OCI-LY7 (cell line): ENCODE measurements around the gene COQ5.

Source experiments
- CTCF ChIP-seq: fragments of 200-600 bp; sonication (generic); conservative IDR thresholded peaks from 2 replicates; pipeline ENCODE4 v1.5.1; 2014; ENCODE audit warnings: mild to moderate bottlenecking, antibody characterized with exemption, low read length, moderate library complexity, mixed read lengths
- EZH2phosphoT487 ChIP-seq: fragments of 200-600 bp; sonication (generic); IDR thresholded peaks from 2 replicates; pipeline ENCODE4 v1.6.1; 2018; ENCODE audit warnings: low read depth, borderline replicate concordance, mild to moderate bottlenecking, mixed run types, antibody characterized with exemption, low read length, moderate library complexity, mixed read lengths

- TF ChIP-seq CTCF, result no peak
- TF ChIP-seq EZH2phosphoT487, result no peak
Measured at GRCh38 chr12:120474616-120474960, 54.4 kb downstream of the COQ5 start.
